ENCODE data around the gene CDRT4. TPM values are rescaled to one million over a fixed set of nuclear protein-coding genes. Genes with fewer than 3 reads are reported as not detected.

CDRT4 gene
- total RNA-seq, 2 donors from 2014 or later: 12.8 to 16.2 TPM

Other genes starting within 250 kb of the CDRT4 start
- not detected for gene PMP22, start 202.3 kb downstream of the CDRT4 start, total RNA-seq
- gene TEKT3, start 126.0 kb downstream of the CDRT4 start, total RNA-seq: under 1 TPM in 1 of 2 donors, not detected in 1; 0.50 TPM
- gene TVP23C, start 95.9 kb upstream of the CDRT4 start, total RNA-seq: 10 to 100 TPM; 19.5 to 26.5 TPM
- 1 to 10 TPM; 1.2 to 1.5 TPM for gene FBXW10B, start 152.1 kb upstream of the CDRT4 start, total RNA-seq
- gene TRIM16, start 216.7 kb upstream of the CDRT4 start, total RNA-seq: 10 to 100 TPM; 20.8 to 23.7 TPM
- 10 to 100 TPM; 20.4 to 26.8 TPM for gene ZNF286A, start 232.1 kb upstream of the CDRT4 start, total RNA-seq